Liver (tissue), 9 donors: ENCODE measurements around the gene PGS1. TPM values are rescaled to one million over a fixed set of nuclear protein-coding genes. Genes with fewer than 3 reads are reported as not detected.

Experiments used
- DNase-seq: peaks from one replicate; pipeline ENCODE4 v3.0.0-alpha.2; 2017; ENCODE audit warnings: low spot score
- H3K27ac ChIP-seq, 2 donors: one replicate each; pipeline ENCODE4 v1.7.0; 2013; ENCODE audit warnings: inconsistent platforms in 2 of 2, low read length in 2 of 2, control low read depth in 1 of 2, low read depth in 1 of 2, mild to moderate bottlenecking in 1 of 2
- H3K27me3 ChIP-seq, 4 donors: one replicate each; pipeline versions ENCODE4 v1.6.1 to v1.7.0; 2013; ENCODE audit warnings: low read length in 3 of 4, inconsistent platforms in 1 of 4, mild to moderate bottlenecking in 1 of 4, moderate library complexity in 1 of 4; ENCODE audit not compliant: control insufficient read depth in 4 of 4, insufficient read depth in 4 of 4
- H3K36me3 ChIP-seq, 4 donors: one replicate each; pipeline versions ENCODE4 v1.6.1 to v1.7.0; 2013; ENCODE audit warnings: low read length in 3 of 4, mild to moderate bottlenecking in 3 of 4, low read depth in 1 of 4, moderate library complexity in 1 of 4; ENCODE audit not compliant: control insufficient read depth in 4 of 4, insufficient read depth in 3 of 4
- H3K4me1 ChIP-seq, 4 donors: one replicate each; pipeline versions ENCODE4 v1.6.1 to v1.7.0; 2013; ENCODE audit warnings: low read length in 3 of 4, mild to moderate bottlenecking in 3 of 4, moderate library complexity in 1 of 4; ENCODE audit not compliant: control insufficient read depth in 4 of 4, insufficient read depth in 4 of 4
- H3K4me3 ChIP-seq, 3 donors: one replicate each; pipeline versions ENCODE4 v1.6.1 to v1.7.0; 2013; ENCODE audit warnings: low read length in 3 of 3, control low read depth in 1 of 3, low read depth in 1 of 3, mild to moderate bottlenecking in 1 of 3
- H3K9ac ChIP-seq, 2 donors: one replicate each; pipeline ENCODE4 v1.7.0; 2013; ENCODE audit warnings: low read length in 2 of 2, mild to moderate bottlenecking in 2 of 2, moderate library complexity in 2 of 2, control low read depth in 1 of 2, low read depth in 1 of 2
- H3K9me3 ChIP-seq, 4 donors: one replicate each; pipeline versions ENCODE4 v1.6.1 to v1.7.0; 2013; ENCODE audit warnings: low read length in 3 of 4; ENCODE audit not compliant: control insufficient read depth in 4 of 4
- ATF3 ChIP-seq: IDR thresholded peaks from 2 replicates; pipeline ENCODE4 v1.6.1; 2016; ENCODE audit warnings: antibody characterized with exemption
- CTCF ChIP-seq: fragments of 150-350 bp; IDR thresholded peaks from 2 replicates; pipeline ENCODE4 v1.5.1; 2017; ENCODE audit warnings: improper control_type of control experiment, low read depth, low read length; ENCODE audit not compliant: missing input control
- EGR1 ChIP-seq, 2 donors: IDR thresholded peaks; 2 replicates each; pipeline ENCODE4 v1.6.1; 2016 to 2018; ENCODE audit warnings: antibody characterized with exemption in 2 of 2, low read depth in 2 of 2
- FOXA1 ChIP-seq: IDR thresholded peaks from 2 replicates; pipeline ENCODE4 v1.6.1; 2016; ENCODE audit warnings: antibody characterized with exemption
- FOXA2 ChIP-seq: IDR thresholded peaks from 2 replicates; pipeline ENCODE4 v1.6.1; 2016; ENCODE audit warnings: antibody characterized with exemption
- HNF4G ChIP-seq: IDR thresholded peaks from 2 replicates; pipeline ENCODE4 v1.6.1; 2016; ENCODE audit warnings: antibody characterized with exemption
- JUND ChIP-seq, 2 donors: IDR thresholded peaks; 2 replicates each; pipeline ENCODE4 v1.6.1; 2016; ENCODE audit warnings: antibody characterized with exemption in 2 of 2
- NR2F2 ChIP-seq: IDR thresholded peaks from 2 replicates; pipeline ENCODE4 v1.6.1; 2016; ENCODE audit warnings: antibody characterized with exemption
- RAD21 ChIP-seq, 2 donors: IDR thresholded peaks; 2 replicates each; pipeline ENCODE4 v1.6.1; 2016; ENCODE audit warnings: antibody characterized with exemption in 2 of 2, mild to moderate bottlenecking in 2 of 2
- RXRA ChIP-seq, 2 donors: IDR thresholded peaks; 2 replicates each; pipeline ENCODE4 v1.6.1; 2017 to 2018; ENCODE audit warnings: antibody characterized with exemption in 2 of 2, mild to moderate bottlenecking in 1 of 2
- SP1 ChIP-seq: IDR thresholded peaks from 2 replicates; pipeline ENCODE4 v1.6.1; 2018; ENCODE audit warnings: antibody characterized with exemption, mild to moderate bottlenecking
- TAF1 ChIP-seq: conservative IDR thresholded peaks from 2 replicates; pipeline ENCODE4 v1.6.1; 2016; ENCODE audit warnings: antibody characterized with exemption, mild to moderate bottlenecking
- YY1 ChIP-seq: IDR thresholded peaks from 2 replicates; pipeline ENCODE4 v1.6.1; 2016; ENCODE audit warnings: antibody characterized with exemption, mild to moderate bottlenecking
- WGBS: extraction: QIAGEN DNeasy Blood & Tissue Kit; methylation state at CpG from one replicate; pipeline ENCODE4 v1.1.7; 2013; 5-methylcytosine and 5-hydroxymethylcytosine counted together
- polyA plus RNA-seq, 2 donors: library from polyadenylated mRNA; stranded (reverse) in 1 of 2; unstranded in 1 of 2; fragments of 200-250 nt in 1 of 2; fragments of >200 nt in 1 of 2; fragmentation: Nextera tagmentation in 1 of 2; extraction: Ambion mirVana in 1 of 2; gene quantifications; one replicate each; pipeline versions ENCODE4 v1.2.1 to v1.2.3, GENCODE V29; 2013 to 2015
- total RNA-seq, 2 donors: library from RNA; depleted of rRNA; stranded (reverse); fragments of >200 nt; gene quantifications; one replicate each; pipeline ENCODE4 v1.2.3, GENCODE V29; 2014
- TF ChIP-seq, protein P1 (sequence below): IDR thresholded peaks from 2 replicates; pipeline ENCODE4 v1.6.1; 2016; ENCODE audit warnings: antibody characterized with exemption, mild to moderate bottlenecking
- TF ChIP-seq, protein P2 (sequence below): IDR thresholded peaks from 2 replicates; pipeline ENCODE4 v1.6.1; 2016; ENCODE audit warnings: antibody characterized with exemption
- TF ChIP-seq, protein P3 (sequence below): IDR thresholded peaks from 2 replicates; pipeline ENCODE4 v1.6.1; 2016; ENCODE audit warnings: antibody characterized with exemption
- donor health status: healthy.
- donor health status: healthy.
- donor health status: healthy.
- donor health status: healthy.
- donor health status: healthy.

PGS1 gene
- total and polyA plus RNA-seq, 4 donors = 8.1 to 24.1 (median 12.2) TPM

GRCh38 chr17:78390241-78391050 lies 12.0 kb downstream of the PGS1 start:
- WGBS = 78% methylated on average over 15 of the region's 15 CpGs
- no peak for DNase-seq
- peak overlapping the region in 1 of 2 donors; percentile 17 for H3K27ac ChIP-seq
- no peak overlapping the region for H3K9ac ChIP-seq
- H3K4me3 ChIP-seq = no peak overlapping the region
- peaks cover 0 to 14% (median 3%) of the 10 kb centered on the region in 4 donors for H3K4me1 ChIP-seq
- no peaks in the 10 kb centered on the region for H3K27me3 ChIP-seq
- no peak for TF ChIP-seq CTCF
- peak in 1 of 2 donors; percentile 16 for TF ChIP-seq RXRA (IDR thresholded peaks at IDR 0.05)
- no peak for TF ChIP-seq NR2F2
- TF ChIP-seq ATF3 = no peak
- TF ChIP-seq, protein P1, sequence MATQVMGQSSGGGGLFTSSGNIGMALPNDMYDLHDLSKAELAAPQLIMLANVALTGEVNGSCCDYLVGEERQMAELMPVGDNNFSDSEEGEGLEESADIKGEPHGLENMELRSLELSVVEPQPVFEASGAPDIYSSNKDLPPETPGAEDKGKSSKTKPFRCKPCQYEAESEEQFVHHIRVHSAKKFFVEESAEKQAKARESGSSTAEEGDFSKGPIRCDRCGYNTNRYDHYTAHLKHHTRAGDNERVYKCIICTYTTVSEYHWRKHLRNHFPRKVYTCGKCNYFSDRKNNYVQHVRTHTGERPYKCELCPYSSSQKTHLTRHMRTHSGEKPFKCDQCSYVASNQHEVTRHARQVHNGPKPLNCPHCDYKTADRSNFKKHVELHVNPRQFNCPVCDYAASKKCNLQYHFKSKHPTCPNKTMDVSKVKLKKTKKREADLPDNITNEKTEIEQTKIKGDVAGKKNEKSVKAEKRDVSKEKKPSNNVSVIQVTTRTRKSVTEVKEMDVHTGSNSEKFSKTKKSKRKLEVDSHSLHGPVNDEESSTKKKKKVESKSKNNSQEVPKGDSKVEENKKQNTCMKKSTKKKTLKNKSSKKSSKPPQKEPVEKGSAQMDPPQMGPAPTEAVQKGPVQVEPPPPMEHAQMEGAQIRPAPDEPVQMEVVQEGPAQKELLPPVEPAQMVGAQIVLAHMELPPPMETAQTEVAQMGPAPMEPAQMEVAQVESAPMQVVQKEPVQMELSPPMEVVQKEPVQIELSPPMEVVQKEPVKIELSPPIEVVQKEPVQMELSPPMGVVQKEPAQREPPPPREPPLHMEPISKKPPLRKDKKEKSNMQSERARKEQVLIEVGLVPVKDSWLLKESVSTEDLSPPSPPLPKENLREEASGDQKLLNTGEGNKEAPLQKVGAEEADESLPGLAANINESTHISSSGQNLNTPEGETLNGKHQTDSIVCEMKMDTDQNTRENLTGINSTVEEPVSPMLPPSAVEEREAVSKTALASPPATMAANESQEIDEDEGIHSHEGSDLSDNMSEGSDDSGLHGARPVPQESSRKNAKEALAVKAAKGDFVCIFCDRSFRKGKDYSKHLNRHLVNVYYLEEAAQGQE = no peak
- TF ChIP-seq FOXA1 = no peak
- no peak for TF ChIP-seq YY1
- peaks cover 0 to 4% (median under 1%) of the 10 kb centered on the region in 4 donors for H3K36me3 ChIP-seq
- H3K9me3 ChIP-seq = no peaks in the 10 kb centered on the region

DNA sequence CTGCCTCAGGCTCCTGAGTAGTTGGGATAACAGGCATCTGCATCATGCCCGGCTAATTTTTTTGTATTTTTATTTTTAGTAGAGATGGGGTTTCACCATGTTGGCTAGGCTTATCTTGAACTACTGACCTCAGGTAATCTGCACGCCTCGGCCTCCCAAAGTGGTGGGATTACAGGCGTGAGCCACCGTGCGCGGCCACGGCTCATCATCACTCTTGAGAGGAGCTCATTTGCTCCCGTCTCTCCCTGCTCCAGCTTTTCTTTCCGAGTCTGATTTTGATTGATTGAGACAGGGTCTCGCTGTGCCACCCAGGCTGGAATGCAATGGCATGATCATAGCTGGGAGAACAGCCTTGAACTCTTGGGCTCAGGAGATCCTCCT lies 12.6 kb downstream of the PGS1 start:
- H3K4me1 ChIP-seq = peaks cover 0 to 15% (median 2%) of the 10 kb centered on the region in 4 donors
- H3K27ac ChIP-seq = peak overlapping the region in 1 of 2 donors; percentile 17
- 97% methylated on average over 11 of the region's 11 CpGs for WGBS
- TF ChIP-seq HNF4G = no peak
- TF ChIP-seq TAF1 = no peak
- TF ChIP-seq SP1 = no peak
- no peak for TF ChIP-seq ATF3
- TF ChIP-seq YY1 = no peak
- no peak for TF ChIP-seq RAD21 (IDR thresholded peaks at IDR 0.05)
- TF ChIP-seq NR2F2 = no peak
- no peak for TF ChIP-seq FOXA1
- TF ChIP-seq, protein P2, sequence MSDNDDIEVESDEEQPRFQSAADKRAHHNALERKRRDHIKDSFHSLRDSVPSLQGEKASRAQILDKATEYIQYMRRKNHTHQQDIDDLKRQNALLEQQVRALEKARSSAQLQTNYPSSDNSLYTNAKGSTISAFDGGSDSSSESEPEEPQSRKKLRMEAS = no peak
- TF ChIP-seq RXRA (IDR thresholded peaks at IDR 0.05) = no peak
- no peak for TF ChIP-seq EGR1 (IDR thresholded peaks at IDR 0.05; ENCODE audit: low read depth in 2 of 2)
- TF ChIP-seq JUND (IDR thresholded peaks at IDR 0.05) = no peak
- TF ChIP-seq, protein P1 = no peak
- TF ChIP-seq, protein P3, sequence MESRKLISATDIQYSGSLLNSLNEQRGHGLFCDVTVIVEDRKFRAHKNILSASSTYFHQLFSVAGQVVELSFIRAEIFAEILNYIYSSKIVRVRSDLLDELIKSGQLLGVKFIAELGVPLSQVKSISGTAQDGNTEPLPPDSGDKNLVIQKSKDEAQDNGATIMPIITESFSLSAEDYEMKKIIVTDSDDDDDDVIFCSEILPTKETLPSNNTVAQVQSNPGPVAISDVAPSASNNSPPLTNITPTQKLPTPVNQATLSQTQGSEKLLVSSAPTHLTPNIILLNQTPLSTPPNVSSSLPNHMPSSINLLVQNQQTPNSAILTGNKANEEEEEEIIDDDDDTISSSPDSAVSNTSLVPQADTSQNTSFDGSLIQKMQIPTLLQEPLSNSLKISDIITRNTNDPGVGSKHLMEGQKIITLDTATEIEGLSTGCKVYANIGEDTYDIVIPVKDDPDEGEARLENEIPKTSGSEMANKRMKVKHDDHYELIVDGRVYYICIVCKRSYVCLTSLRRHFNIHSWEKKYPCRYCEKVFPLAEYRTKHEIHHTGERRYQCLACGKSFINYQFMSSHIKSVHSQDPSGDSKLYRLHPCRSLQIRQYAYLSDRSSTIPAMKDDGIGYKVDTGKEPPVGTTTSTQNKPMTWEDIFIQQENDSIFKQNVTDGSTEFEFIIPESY = no peak
- TF ChIP-seq FOXA2 = no peak
- H3K4me3 ChIP-seq = no peak overlapping the region
- H3K36me3 ChIP-seq = peaks cover 0 to 4% (median under 1%) of the 10 kb centered on the region in 4 donors
- no peak overlapping the region for H3K9ac ChIP-seq
- no peaks in the 10 kb centered on the region for H3K27me3 ChIP-seq
- no peak for DNase-seq
- no peaks in the 10 kb centered on the region for H3K9me3 ChIP-seq
